IMR-90 (cell line): ENCODE data around the gene GPC5. TPM values are rescaled to one million over a fixed set of nuclear protein-coding genes. Genes with fewer than 3 reads are reported as not detected.

Source experiments
- ATAC-seq: fragments of 200-7000 bp; cut with Tn5 transposase; 2 replicates; pipeline ENCODE4 v1.9.1; 2020; ENCODE audit warnings: low read depth, mild to moderate bottlenecking, moderate library complexity
- BruUV-seq: library from RNA; stranded (reverse); fragments of 400-500 nt; replicated peaks from 2 replicates; lab custom pipeline; 2021; lab: Mats Ljungman, UMichigan
- CTCF ChIA-PET: fragments of 300-600 bp; formaldehyde crosslinking; extraction: SDS; loops from one replicate; lab custom pipeline; 2021; ENCODE audit warnings: antibody characterized with exemption; lab: Yijun Ruan, JAX
- POLR2A ChIA-PET: fragments of 300-600 bp; sonication (Branson Sonifier 250); formaldehyde crosslinking; loops from one replicate; lab custom pipeline; 2022; ENCODE audit warnings: antibody characterized with exemption; ENCODE audit not compliant: unreplicated experiment; lab: Charles Lee
- DNase-seq: peaks from one replicate; pipeline ENCODE4 v3.0.0; 2013
- H2AFZ ChIP-seq: replicated peaks from 2 replicates; pipeline ENCODE3; 2013; ENCODE audit warnings: low read length, mild to moderate bottlenecking; ENCODE audit not compliant: poor library complexity
- H2AK5ac ChIP-seq: 2 replicates; pipeline ENCODE4 v1.6.1; 2013; ENCODE audit warnings: low read depth, low read length, inconsistent platforms
- H2AK9ac ChIP-seq: replicated peaks from 2 replicates; pipeline ENCODE3; 2013; ENCODE audit warnings: mild to moderate bottlenecking, low read depth, low read length, moderate library complexity; ENCODE audit not compliant: poor library complexity
- H2BK120ac ChIP-seq: 2 replicates; pipeline ENCODE4 v1.6.1; 2013; ENCODE audit warnings: low read depth, low read length, inconsistent platforms
- H2BK15ac ChIP-seq: 3 replicates; pipeline ENCODE4 v1.6.1; 2013; ENCODE audit warnings: low read depth, low read length, inconsistent platforms
- H2BK20ac ChIP-seq: 2 replicates; pipeline ENCODE4 v1.6.1; 2013; ENCODE audit warnings: low read depth, mild to moderate bottlenecking, inconsistent platforms, low read length, moderate library complexity
- H2BK5ac ChIP-seq: 2 replicates; pipeline ENCODE4 v1.6.1; 2013; ENCODE audit warnings: mild to moderate bottlenecking, low read depth, low read length, inconsistent platforms; ENCODE audit not compliant: poor library complexity, severe bottlenecking
- H3K14ac ChIP-seq: replicated peaks from 2 replicates; pipeline ENCODE4 v1.6.1; 2013; ENCODE audit warnings: low read depth, low read length, inconsistent platforms
- H3K18ac ChIP-seq: 2 replicates; pipeline ENCODE4 v1.6.1; 2013; ENCODE audit warnings: low read depth, low read length, control low read depth
- H3K23ac ChIP-seq: 2 replicates; pipeline ENCODE4 v1.6.1; 2013; ENCODE audit warnings: low read depth, low read length, inconsistent platforms
- H3K27ac ChIP-seq: 2 replicates; pipeline ENCODE4 v1.5.1; 2013; ENCODE audit warnings: mild to moderate bottlenecking, control low read depth, low read length; ENCODE audit not compliant: insufficient read depth
- H3K27me3 ChIP-seq: 2 replicates; pipeline ENCODE4 v1.6.1; 2013; ENCODE audit warnings: low read length; ENCODE audit not compliant: control insufficient read depth, insufficient read depth
- H3K36me3 ChIP-seq: 2 replicates; pipeline ENCODE4 v1.6.1; 2013; ENCODE audit warnings: low read length, mixed read lengths; ENCODE audit not compliant: control insufficient read depth, insufficient read depth
- H3K4ac ChIP-seq: 2 replicates; pipeline ENCODE4 v1.6.1; 2013; ENCODE audit warnings: low read depth, low read length, inconsistent platforms
- H3K4me1 ChIP-seq: 2 replicates; pipeline ENCODE4 v1.6.1; 2013; ENCODE audit warnings: low read length, mixed read lengths; ENCODE audit not compliant: control insufficient read depth, insufficient read depth
- H3K4me2 ChIP-seq: 2 replicates; pipeline ENCODE4 v1.6.1; 2013; ENCODE audit warnings: low read depth, mild to moderate bottlenecking, control low read depth, low read length, moderate library complexity
- H3K4me3 ChIP-seq: 2 replicates; pipeline ENCODE4 v1.5.1; 2013; ENCODE audit warnings: low read depth, mild to moderate bottlenecking, control low read depth, low read length, moderate library complexity; ENCODE audit not compliant: insufficient read depth
- H3K56ac ChIP-seq: 2 replicates; pipeline ENCODE4 v1.6.1; 2013; ENCODE audit warnings: low read length, inconsistent platforms; ENCODE audit not compliant: insufficient read depth; ENCODE audit errors: extremely low read depth
- H3K79me1 ChIP-seq, 2 experiments: 2 replicates each; pipeline ENCODE4 v1.6.1; 2013; ENCODE audit warnings: low read length in 2 of 2, inconsistent platforms in 1 of 2, low read depth in 1 of 2
- H3K9ac ChIP-seq: 2 replicates; pipeline ENCODE4 v1.6.1; 2013; ENCODE audit warnings: low read depth, low read length, control low read depth
- H3K9me1 ChIP-seq: 2 replicates; pipeline ENCODE4 v1.6.1; 2013; ENCODE audit warnings: low read length, inconsistent platforms; ENCODE audit not compliant: insufficient read depth
- H3K9me3 ChIP-seq: 2 replicates; pipeline ENCODE4 v1.6.1; 2013; ENCODE audit warnings: low read length; ENCODE audit not compliant: control insufficient read depth, insufficient read depth
- H4K20me1 ChIP-seq: 2 replicates; pipeline ENCODE4 v1.6.1; 2013; ENCODE audit warnings: low read length, inconsistent platforms; ENCODE audit not compliant: insufficient read depth
- H4K5ac ChIP-seq: 2 replicates; pipeline ENCODE4 v1.6.1; 2013; ENCODE audit warnings: mild to moderate bottlenecking, low read depth, low read length, control low read depth
- H4K8ac ChIP-seq, 2 experiments: 2 replicates each; pipeline ENCODE4 v1.6.1; 2013; ENCODE audit warnings: low read depth in 2 of 2, low read length in 2 of 2, control low read depth in 1 of 2, inconsistent platforms in 1 of 2
- H4K91ac ChIP-seq: 2 replicates; pipeline ENCODE4 v1.6.1; 2013; ENCODE audit warnings: low read depth, low read length, inconsistent platforms; ENCODE audit not compliant: insufficient read depth
- BHLHE40 ChIP-seq: fragments of 150-350 bp; IDR thresholded peaks from 2 replicates; pipeline ENCODE4 v1.6.1; 2016; ENCODE audit warnings: mild to moderate bottlenecking, low read depth, low read length
- CEBPB ChIP-seq: IDR thresholded peaks from 2 replicates; pipeline ENCODE4 v1.6.1; 2012; ENCODE audit warnings: low read depth, low read length, improper control_type of control experiment
- CHD1 ChIP-seq: IDR thresholded peaks from 2 replicates; pipeline ENCODE4 v1.6.1; 2012; ENCODE audit warnings: low read depth, low read length, improper control_type of control experiment
- ELK1 ChIP-seq: fragments of 150-350 bp; IDR thresholded peaks from 2 replicates; pipeline ENCODE4 v1.6.1; 2016; ENCODE audit warnings: low read depth, mild to moderate bottlenecking, low read length, moderate library complexity, borderline replicate concordance
- FOS ChIP-seq: fragments of 150-350 bp; IDR thresholded peaks from 2 replicates; pipeline ENCODE4 v1.6.1; 2016; ENCODE audit warnings: low read depth, low read length
- MAFK ChIP-seq: IDR thresholded peaks from 2 replicates; pipeline ENCODE4 v1.6.1; 2012; ENCODE audit warnings: low read depth, low read length, improper control_type of control experiment
- MAZ ChIP-seq: IDR thresholded peaks from 2 replicates; pipeline ENCODE4 v1.6.1; 2012; ENCODE audit warnings: low read depth, mild to moderate bottlenecking, low read length, improper control_type of control experiment, moderate library complexity, borderline replicate concordance
- MXI1 ChIP-seq: IDR thresholded peaks from 2 replicates; pipeline ENCODE4 v1.6.1; 2012; ENCODE audit warnings: low read depth, mild to moderate bottlenecking, low read length, moderate library complexity, borderline replicate concordance
- NFE2L2 ChIP-seq: fragments of 150-350 bp; IDR thresholded peaks from 2 replicates; pipeline ENCODE4 v1.6.1; 2016; ENCODE audit warnings: low read depth, mild to moderate bottlenecking, low read length
- POLR2A ChIP-seq: IDR thresholded peaks from 2 replicates; pipeline ENCODE4 v1.6.1; 2012; ENCODE audit warnings: mild to moderate bottlenecking, low read depth, low read length
- RAD21 ChIP-seq: IDR thresholded peaks from 2 replicates; pipeline ENCODE4 v1.6.1; 2012; ENCODE audit warnings: low read length, improper control_type of control experiment
- RCOR1 ChIP-seq: IDR thresholded peaks from 2 replicates; pipeline ENCODE4 v1.6.1; 2012; ENCODE audit warnings: mild to moderate bottlenecking, low read length, improper control_type of control experiment; ENCODE audit not compliant: insufficient replicate concordance
- RFX5 ChIP-seq: IDR thresholded peaks from 2 replicates; pipeline ENCODE4 v1.8.0; 2012; ENCODE audit warnings: low read depth, mild to moderate bottlenecking, low read length, moderate library complexity
- SMC3 ChIP-seq: fragments of 150-350 bp; IDR thresholded peaks from 2 replicates; pipeline ENCODE4 v1.6.1; 2016; ENCODE audit warnings: low read depth, mild to moderate bottlenecking, antibody characterized with exemption, low read length, moderate library complexity
- USF2 ChIP-seq: fragments of 150-350 bp; IDR thresholded peaks from 2 replicates; pipeline ENCODE4 v1.6.1; 2017; ENCODE audit warnings: mild to moderate bottlenecking, antibody characterized with exemption, low read length, low read depth
- WGBS, 2 experiments: methylation state at CpG; one replicate each; pipeline versions ENCODE4 v1.1.5 to v1.1.7; 2013; ENCODE audit warnings: missing lambda C conversion rate in 2 of 2; ENCODE audit not compliant: insufficient read length in 1 of 2; ENCODE audit errors: extremely low coverage in 2 of 2; 5-methylcytosine and 5-hydroxymethylcytosine counted together
- dilution Hi-C: fragments of 300-500 bp; cut with HindIII; formaldehyde crosslinking; loops from one replicate; pipeline ENCODE4 v1.14.3; 2018; ENCODE audit warnings: low sequenced_read_pairs; ENCODE audit not compliant: unreplicated experiment
- in situ Hi-C: fragments of 300-500 bp; cut with MboI; formaldehyde crosslinking; loops from 3 replicates; pipeline ENCODE4 v1.14.3; 2019; ENCODE audit warnings: low sequenced_read_pairs, inconsistent platforms, mixed read lengths
- intact Hi-C: fragments of 100-400 bp; cut with micrococcal nuclease; formaldehyde crosslinking; loops from 2 replicates; pipeline ENCODE4 v1.10.0; 2022
- polyA plus RNA-seq, 3 experiments: library from polyadenylated mRNA; depleted of rRNA; stranded (reverse); fragments of >200 nt; gene quantifications; 2 replicates each; pipeline ENCODE4 v1.2.3, GENCODE V29; 2012; ENCODE audit warnings: low replicate concordance in 1 of 3
- total RNA-seq: library from RNA; depleted of rRNA; stranded (reverse); fragments of >200 nt; gene quantifications from 2 replicates; pipeline ENCODE4 v1.2.3, GENCODE V29; 2012

GPC5 gene
- total and polyA plus RNA-seq, 2 of the 4 experiments (the other 2 are of a cell fraction), result 0.94 to 1.8 TPM

GRCh38 chr13:91470681-91471080 is 72.3 kb downstream of the GPC5 start:
- Histone ChIP-seq H3K9ac (no peak overlapping the region), H2BK5ac (no peak overlapping the region), H4K20me1 (no peaks in the 10 kb centered on the region), H2BK20ac (no peak overlapping the region), H3K9me1 (no peaks in the 10 kb centered on the region), H4K8ac (no peak overlapping the region), H3K18ac (no peak overlapping the region), H3K27me3 (no peaks in the 10 kb centered on the region), H3K56ac (no peak overlapping the region), H3K4me1 (no peaks in the 10 kb centered on the region), H3K14ac (no peak overlapping the region), H3K4me3 (no peak overlapping the region), H2BK15ac (no peak overlapping the region), H2AK5ac (no peak overlapping the region), H3K23ac (no peak overlapping the region), H3K27ac (no peak overlapping the region), H4K5ac (no peak overlapping the region), H4K91ac (no peak overlapping the region), H2BK120ac (no peak overlapping the region), H2AK9ac (no peak overlapping the region), H2AFZ (no peak overlapping the region), H3K36me3 (no peaks in the 10 kb centered on the region), H3K9me3 (no peaks in the 10 kb centered on the region), H3K4ac (no peak overlapping the region), H3K79me1 (no peaks in the 10 kb centered on the region), H3K4me2 (no peak overlapping the region)
- BruUV-seq, result no TSS peak
- TF ChIP-seq MXI1 (no peak), USF2 (no peak), RCOR1 (no peak), MAFK (no peak), ELK1 (no peak), NFE2L2 (no peak), SMC3 (no peak), POLR2A (no peak), CHD1 (no peak), BHLHE40 (no peak), MAZ (no peak), RFX5 (no peak), FOS (no peak), RAD21 (no peak), CEBPB (no peak)
- in situ Hi-C loops (no loop called here), intact Hi-C loops (no loop called here), dilution Hi-C loops (no loop called here)
- CTCF ChIA-PET, result no interaction called here
- no peak for DNase-seq
- WGBS, 2 experiments, result no CpG with 5 or more reads among the region's 3 CpGs
- no peak for ATAC-seq
- POLR2A ChIA-PET, result no interaction called here
